K562 (cell line): Measurements from ENCODE around the gene TSPAN15. TPM values are rescaled to one million over a fixed set of nuclear protein-coding genes. Genes with fewer than 3 reads are reported as not detected.

Experiments used
- CREB3 ChIP-seq: fragments of 450-650 bp; conservative IDR thresholded peaks from 2 replicates; pipeline ENCODE4 v1.6.1; 2016; ENCODE audit warnings: missing genetic modification characterization, low read depth, mild to moderate bottlenecking, missing compliant biosample characterization, moderate library complexity
- DIDO1 ChIP-seq: fragments of 450-650 bp; IDR thresholded peaks from 2 replicates; pipeline ENCODE4 v1.6.1; 2016; ENCODE audit warnings: low read depth, missing biosample characterization, missing genetic modification characterization
- HINFP ChIP-seq: fragments of 450-650 bp; conservative IDR thresholded peaks from 2 replicates; pipeline ENCODE4 v1.6.1; 2016; ENCODE audit warnings: missing genetic modification characterization, low read depth, mild to moderate bottlenecking, control low read depth, missing compliant biosample characterization
- HIVEP1 ChIP-seq: fragments of 250-450 bp; sonication (Bioruptor Pico); IDR thresholded peaks from 2 replicates; pipeline ENCODE4 v1.4.0; 2020; ENCODE audit warnings: mild to moderate bottlenecking
- HSF4 ChIP-seq: fragments of 250-450 bp; sonication (Bioruptor Pico); IDR thresholded peaks from 2 replicates; pipeline ENCODE4 v2.1.2; 2022; ENCODE audit warnings: mild to moderate bottlenecking, moderate library complexity, borderline replicate concordance
- JUND ChIP-seq, 2 experiments: IDR thresholded peaks; 2 replicates in 1 of 2; 3 replicates in 1 of 2; pipeline ENCODE4 v1.6.1; 2011; ENCODE audit warnings: borderline replicate concordance in 2 of 2, low read depth in 2 of 2, low read length in 2 of 2, improper control_type of control experiment in 1 of 2, missing biosample characterization in 1 of 2, missing genetic modification characterization in 1 of 2, missing genetic modification reagents in 1 of 2
- SLC30A9 ChIP-seq: fragments of 250-450 bp; sonication (Bioruptor Pico); IDR thresholded peaks from 2 replicates; pipeline ENCODE4 v1.8.0; 2022; ENCODE audit warnings: mild to moderate bottlenecking, moderate library complexity
- ZNF3 ChIP-seq: fragments of 250-450 bp; sonication (Bioruptor Pico); IDR thresholded peaks from 2 replicates; pipeline ENCODE4 v1.5.0; 2021; ENCODE audit warnings: mild to moderate bottlenecking, moderate library complexity
- ZNF398 ChIP-seq: fragments of 250-450 bp; sonication (Bioruptor Pico); IDR thresholded peaks from 2 replicates; pipeline ENCODE4 v1.8.0; 2021; ENCODE audit warnings: moderate library complexity, mild to moderate bottlenecking, inconsistent platforms
- ZNF449 ChIP-seq: fragments of 250-450 bp; sonication (Bioruptor Pico); IDR thresholded peaks from 2 replicates; pipeline ENCODE4 v1.8.0; 2022; ENCODE audit warnings: moderate library complexity, mild to moderate bottlenecking, inconsistent platforms
- polyA plus RNA-seq, 8 experiments: library from polyadenylated mRNA; depleted of rRNA in 4 of 8; stranded (reverse) in 5 of 8; unstranded in 3 of 8; fragments of >200 nt; fragmentation: Nextera tagmentation in 2 of 8; fragmentation: Illumina TruSeq in 1 of 8; extraction: Ambion mirVana in 2 of 8; extraction: Trizol in 1 of 8; gene quantifications; 2 replicates each; pipeline versions ENCODE4 v1.2.1 to v1.2.3, GENCODE V29; 2011 to 2014; ENCODE audit warnings: inconsistent platforms in 1 of 8, missing spikeins in 1 of 8
- total RNA-seq, 7 experiments: library from RNA; depleted of rRNA in 6 of 7; stranded (reverse); fragments of >200 nt in 6 of 7; fragmentation: Illumina TruSeq in 2 of 7; extraction: Trizol in 2 of 7; gene quantifications; 2 replicates each; pipeline versions ENCODE4 v1.2.1 to v1.2.3, GENCODE V29; 2011 to 2021; ENCODE audit warnings: low replicate concordance in 1 of 7
- TF ChIP-seq, protein P1 (sequence below): IDR thresholded peaks from 2 replicates; pipeline ENCODE4 v1.6.1; 2011; ENCODE audit warnings: borderline replicate concordance, low read depth, mild to moderate bottlenecking, moderate library complexity, low read length; ENCODE audit not compliant: insufficient read depth, poor library complexity, severe bottlenecking
- TF ChIP-seq, protein P2 (sequence below): fragments of 200-800 bp; sonication (Bioruptor generic); IDR thresholded peaks from 2 replicates; pipeline ENCODE4 v1.6.1; 2016; ENCODE audit warnings: missing genetic modification characterization, missing compliant biosample characterization

Gene TSPAN15
- total and polyA plus RNA-seq, 9 of the 15 experiments (the other 6 are each of a cell fraction or from before 2014, with no cell fraction given), result 0.33 to 1.0 (median 0.45) TPM; not detected in 2

DNA sequence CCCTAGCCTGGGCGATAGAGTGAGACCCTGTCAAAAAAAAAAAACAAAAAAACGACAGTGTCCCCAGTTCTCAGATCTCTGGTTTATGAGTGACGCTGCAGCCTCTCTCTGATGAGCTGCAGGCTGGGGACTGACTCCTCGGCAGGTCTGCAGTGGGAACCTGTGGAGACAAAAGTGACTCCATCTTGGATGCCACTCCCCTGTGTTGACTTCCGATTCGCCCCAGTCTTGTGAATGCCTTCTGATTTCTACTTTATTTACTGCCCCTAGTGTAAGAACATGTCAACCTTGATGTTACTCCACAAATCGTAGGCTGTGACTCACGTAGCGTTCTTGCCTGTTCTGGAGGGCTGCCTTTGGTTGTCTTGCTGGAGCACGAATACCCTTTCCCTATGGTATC, 40.8 kb upstream of the TSPAN15 start (continued):
- TF ChIP-seq, protein P1, sequence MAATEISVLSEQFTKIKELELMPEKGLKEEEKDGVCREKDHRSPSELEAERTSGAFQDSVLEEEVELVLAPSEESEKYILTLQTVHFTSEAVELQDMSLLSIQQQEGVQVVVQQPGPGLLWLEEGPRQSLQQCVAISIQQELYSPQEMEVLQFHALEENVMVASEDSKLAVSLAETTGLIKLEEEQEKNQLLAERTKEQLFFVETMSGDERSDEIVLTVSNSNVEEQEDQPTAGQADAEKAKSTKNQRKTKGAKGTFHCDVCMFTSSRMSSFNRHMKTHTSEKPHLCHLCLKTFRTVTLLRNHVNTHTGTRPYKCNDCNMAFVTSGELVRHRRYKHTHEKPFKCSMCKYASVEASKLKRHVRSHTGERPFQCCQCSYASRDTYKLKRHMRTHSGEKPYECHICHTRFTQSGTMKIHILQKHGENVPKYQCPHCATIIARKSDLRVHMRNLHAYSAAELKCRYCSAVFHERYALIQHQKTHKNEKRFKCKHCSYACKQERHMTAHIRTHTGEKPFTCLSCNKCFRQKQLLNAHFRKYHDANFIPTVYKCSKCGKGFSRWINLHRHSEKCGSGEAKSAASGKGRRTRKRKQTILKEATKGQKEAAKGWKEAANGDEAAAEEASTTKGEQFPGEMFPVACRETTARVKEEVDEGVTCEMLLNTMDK, result no peak
- TF ChIP-seq JUND (IDR thresholded peaks at IDR 0.05; ENCODE audit: borderline replicate concordance, low read depth, low read length), result no peak
- TF ChIP-seq JUND (tag; IDR thresholded peaks at IDR 0.05; ENCODE audit: borderline replicate concordance, low read depth, low read length), result 0 out of 3 replicates have a peak, but pooled peaks have one; percentile 9
- peak; percentile 89 for TF ChIP-seq ZNF449 (CRISPR knock-in tag)
- TF ChIP-seq, protein P2, sequence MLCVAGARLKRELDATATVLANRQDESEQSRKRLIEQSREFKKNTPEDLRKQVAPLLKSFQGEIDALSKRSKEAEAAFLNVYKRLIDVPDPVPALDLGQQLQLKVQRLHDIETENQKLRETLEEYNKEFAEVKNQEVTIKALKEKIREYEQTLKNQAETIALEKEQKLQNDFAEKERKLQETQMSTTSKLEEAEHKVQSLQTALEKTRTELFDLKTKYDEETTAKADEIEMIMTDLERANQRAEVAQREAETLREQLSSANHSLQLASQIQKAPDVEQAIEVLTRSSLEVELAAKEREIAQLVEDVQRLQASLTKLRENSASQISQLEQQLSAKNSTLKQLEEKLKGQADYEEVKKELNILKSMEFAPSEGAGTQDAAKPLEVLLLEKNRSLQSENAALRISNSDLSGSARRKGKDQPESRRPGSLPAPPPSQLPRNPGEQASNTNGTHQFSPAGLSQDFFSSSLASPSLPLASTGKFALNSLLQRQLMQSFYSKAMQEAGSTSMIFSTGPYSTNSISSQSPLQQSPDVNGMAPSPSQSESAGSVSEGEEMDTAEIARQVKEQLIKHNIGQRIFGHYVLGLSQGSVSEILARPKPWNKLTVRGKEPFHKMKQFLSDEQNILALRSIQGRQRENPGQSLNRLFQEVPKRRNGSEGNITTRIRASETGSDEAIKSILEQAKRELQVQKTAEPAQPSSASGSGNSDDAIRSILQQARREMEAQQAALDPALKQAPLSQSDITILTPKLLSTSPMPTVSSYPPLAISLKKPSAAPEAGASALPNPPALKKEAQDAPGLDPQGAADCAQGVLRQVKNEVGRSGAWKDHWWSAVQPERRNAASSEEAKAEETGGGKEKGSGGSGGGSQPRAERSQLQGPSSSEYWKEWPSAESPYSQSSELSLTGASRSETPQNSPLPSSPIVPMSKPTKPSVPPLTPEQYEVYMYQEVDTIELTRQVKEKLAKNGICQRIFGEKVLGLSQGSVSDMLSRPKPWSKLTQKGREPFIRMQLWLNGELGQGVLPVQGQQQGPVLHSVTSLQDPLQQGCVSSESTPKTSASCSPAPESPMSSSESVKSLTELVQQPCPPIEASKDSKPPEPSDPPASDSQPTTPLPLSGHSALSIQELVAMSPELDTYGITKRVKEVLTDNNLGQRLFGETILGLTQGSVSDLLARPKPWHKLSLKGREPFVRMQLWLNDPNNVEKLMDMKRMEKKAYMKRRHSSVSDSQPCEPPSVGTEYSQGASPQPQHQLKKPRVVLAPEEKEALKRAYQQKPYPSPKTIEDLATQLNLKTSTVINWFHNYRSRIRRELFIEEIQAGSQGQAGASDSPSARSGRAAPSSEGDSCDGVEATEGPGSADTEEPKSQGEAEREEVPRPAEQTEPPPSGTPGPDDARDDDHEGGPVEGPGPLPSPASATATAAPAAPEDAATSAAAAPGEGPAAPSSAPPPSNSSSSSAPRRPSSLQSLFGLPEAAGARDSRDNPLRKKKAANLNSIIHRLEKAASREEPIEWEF (CRISPR knock-in tag), result no peak
- peak; percentile 66; the same call in 1 of the 2 replicates for TF ChIP-seq DIDO1 (tag)
- TF ChIP-seq ZNF3 (CRISPR knock-in tag), result 0 out of 2 replicates have a peak, but pooled peaks have one; percentile 19
- TF ChIP-seq SLC30A9 (CRISPR knock-in tag), result no peak
- peak; percentile 82 for TF ChIP-seq HIVEP1
- TF ChIP-seq HSF4 (CRISPR knock-in tag), result peak; percentile 77; the same call in 1 of the 2 replicates
- peak; percentile 93 for TF ChIP-seq CREB3 (tag)
- TF ChIP-seq ZNF398 (CRISPR knock-in tag), result 0 out of 2 replicates have a peak, but pooled peaks have one; percentile 49
- TF ChIP-seq HINFP (tag), result peak; percentile 86
